RWPE1 (cell line): ENCODE measurements around the gene ANKLE1.
A peak's percentile ranks its signal among the peaks of the same experiment; 100 is the strongest.
"Not testable (repeated sequence)": the region's sequence is repeated elsewhere in the genome, so short reads cannot be mapped to it uniquely, and the experiment has no call there.

ENCODE experiments used
- CTCF ChIA-PET: fragments of 350-600 bp; sonication (Branson Sonifier 250); formaldehyde crosslinking; extraction: SDS; loops from one replicate; lab custom pipeline; 2021; lab: Yijun Ruan, JAX
- POLR2A ChIA-PET: fragments of 400-600 bp; formaldehyde crosslinking; extraction: SDS; loops from one replicate; lab custom pipeline; 2020; ENCODE audit warnings: antibody characterized with exemption; ENCODE audit not compliant: low non-redundant PET; lab: Yijun Ruan, JAX
- DNase-seq: peaks from one replicate; pipeline ENCODE4 v3.0.0; 2012; ENCODE audit warnings: low spot score
- H3K27ac ChIP-seq: fragments of 450-650 bp; 2 replicates; pipeline ENCODE4 v1.5.1; 2017
- TF ChIP-seq, protein P1 (sequence below): fragments of 450-650 bp; conservative IDR thresholded peaks from 2 replicates; pipeline ENCODE4 v1.5.1; 2017; ENCODE audit warnings: low read depth, mild to moderate bottlenecking

The ANKLE1 gene

DNA sequence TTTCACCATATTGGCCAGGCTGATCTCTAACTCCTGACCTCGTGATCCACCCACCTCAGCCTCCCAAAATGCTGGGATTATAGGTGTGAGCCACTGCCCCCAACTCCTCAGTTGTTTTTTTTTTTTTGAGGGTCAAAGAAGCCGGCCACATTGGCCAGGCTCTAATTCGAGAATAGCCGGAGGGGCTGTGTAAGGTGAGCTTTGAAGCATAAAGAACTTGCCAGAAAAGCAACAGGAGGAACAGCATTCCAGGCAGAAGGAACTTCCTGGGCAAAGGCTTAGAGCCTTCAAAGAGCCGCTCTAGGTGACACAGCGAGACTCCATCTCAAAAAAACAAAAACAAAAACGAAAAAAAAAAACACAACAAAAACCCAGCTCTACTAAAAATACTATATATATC, 15.7 kb upstream of the ANKLE1 start:
- ChIA-PET CTCF (no interaction called here), POLR2A (no interaction called here)
- H3K27ac ChIP-seq = peak overlapping the region; percentile 74
- DNase-seq = no peak
- TF ChIP-seq, protein P1, sequence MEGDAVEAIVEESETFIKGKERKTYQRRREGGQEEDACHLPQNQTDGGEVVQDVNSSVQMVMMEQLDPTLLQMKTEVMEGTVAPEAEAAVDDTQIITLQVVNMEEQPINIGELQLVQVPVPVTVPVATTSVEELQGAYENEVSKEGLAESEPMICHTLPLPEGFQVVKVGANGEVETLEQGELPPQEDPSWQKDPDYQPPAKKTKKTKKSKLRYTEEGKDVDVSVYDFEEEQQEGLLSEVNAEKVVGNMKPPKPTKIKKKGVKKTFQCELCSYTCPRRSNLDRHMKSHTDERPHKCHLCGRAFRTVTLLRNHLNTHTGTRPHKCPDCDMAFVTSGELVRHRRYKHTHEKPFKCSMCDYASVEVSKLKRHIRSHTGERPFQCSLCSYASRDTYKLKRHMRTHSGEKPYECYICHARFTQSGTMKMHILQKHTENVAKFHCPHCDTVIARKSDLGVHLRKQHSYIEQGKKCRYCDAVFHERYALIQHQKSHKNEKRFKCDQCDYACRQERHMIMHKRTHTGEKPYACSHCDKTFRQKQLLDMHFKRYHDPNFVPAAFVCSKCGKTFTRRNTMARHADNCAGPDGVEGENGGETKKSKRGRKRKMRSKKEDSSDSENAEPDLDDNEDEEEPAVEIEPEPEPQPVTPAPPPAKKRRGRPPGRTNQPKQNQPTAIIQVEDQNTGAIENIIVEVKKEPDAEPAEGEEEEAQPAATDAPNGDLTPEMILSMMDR = no peak

DNA sequence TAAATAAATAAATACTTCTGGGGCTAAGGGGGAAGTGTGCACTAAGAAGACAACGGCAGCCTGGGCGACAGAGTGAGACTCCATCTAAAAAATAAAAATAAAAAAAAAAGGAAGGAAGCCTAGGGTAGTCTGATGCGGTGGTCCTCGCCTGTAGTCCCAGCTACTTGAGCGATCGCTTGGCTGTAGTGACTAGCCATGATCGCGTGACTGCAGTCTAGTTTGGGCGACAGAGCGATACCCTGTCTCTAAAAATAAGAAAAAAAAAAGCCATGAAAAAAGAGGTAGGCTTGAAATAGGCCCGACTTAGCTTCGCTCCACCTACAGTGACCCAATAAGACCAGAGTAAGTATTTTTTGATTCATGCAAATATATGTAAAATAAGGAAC, 15.1 kb upstream of the ANKLE1 start:
- DNase-seq = no peak
- TF ChIP-seq, protein P1 = no peak
- CTCF ChIA-PET = interaction anchor here (1.2 kb wide), 1 partner anchor 31 kb away, joined by 4 read pairs; no protein-coding TSS in a partner anchor
- peak overlapping the region; percentile 74 for H3K27ac ChIP-seq
- POLR2A ChIA-PET = no interaction called here

DNA sequence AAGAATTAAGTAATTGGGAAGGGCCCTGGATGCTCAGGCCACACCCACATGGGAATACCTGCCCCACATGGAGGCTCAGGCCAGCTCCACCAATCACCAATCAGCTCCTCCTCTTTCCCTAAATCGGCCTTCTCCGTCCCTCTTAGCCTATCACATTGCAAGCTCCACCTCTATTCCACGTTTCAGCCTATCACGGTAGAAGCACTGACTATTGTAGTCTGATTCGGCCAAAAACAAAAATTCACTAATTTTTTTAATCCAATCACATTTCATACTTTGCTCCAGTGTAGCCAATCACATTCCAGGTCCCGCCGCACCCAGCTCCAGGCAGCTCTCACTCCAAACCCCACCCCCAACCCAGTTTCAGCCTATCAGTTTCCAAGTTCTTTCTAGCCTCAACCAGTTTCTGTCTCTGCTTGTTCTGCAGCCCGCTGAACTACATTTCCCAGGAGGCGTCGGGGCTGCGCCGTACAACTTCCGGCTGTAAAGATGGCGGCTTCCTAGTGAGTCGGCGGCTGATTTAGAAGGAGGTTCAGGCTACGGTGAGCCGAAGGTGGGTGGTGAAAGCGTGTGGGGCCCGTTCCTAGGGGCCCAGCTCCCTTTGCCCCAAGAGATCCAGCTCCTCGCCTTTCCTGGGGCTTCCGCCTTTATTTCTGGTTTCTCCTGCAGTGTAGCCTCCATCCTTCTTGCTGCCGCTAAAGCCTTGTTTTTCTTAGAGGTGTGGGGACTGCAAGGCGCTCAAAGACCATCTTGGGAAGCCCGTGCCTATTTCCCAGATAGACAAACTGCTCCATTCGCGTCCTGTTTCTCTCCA, 14.5 kb upstream of the ANKLE1 start, which contains the start of gene BABAM1:
Gene BABAM1, plus strand, starts transcription at position 469 of the 814 bp plus-strand sequence. CDS start 1,364 bp downstream, outside the sequence.
- H3K27ac ChIP-seq = peak within 1 kb of the TSS; percentile 74
- TF ChIP-seq, protein P1 = no peak
- peak; percentile 100 for DNase-seq
- CTCF ChIA-PET = interaction anchor here (1.2 kb wide), 1 partner anchor 31 kb away, joined by 4 read pairs; no protein-coding TSS in a partner anchor
- POLR2A ChIA-PET = no interaction called here

DNA sequence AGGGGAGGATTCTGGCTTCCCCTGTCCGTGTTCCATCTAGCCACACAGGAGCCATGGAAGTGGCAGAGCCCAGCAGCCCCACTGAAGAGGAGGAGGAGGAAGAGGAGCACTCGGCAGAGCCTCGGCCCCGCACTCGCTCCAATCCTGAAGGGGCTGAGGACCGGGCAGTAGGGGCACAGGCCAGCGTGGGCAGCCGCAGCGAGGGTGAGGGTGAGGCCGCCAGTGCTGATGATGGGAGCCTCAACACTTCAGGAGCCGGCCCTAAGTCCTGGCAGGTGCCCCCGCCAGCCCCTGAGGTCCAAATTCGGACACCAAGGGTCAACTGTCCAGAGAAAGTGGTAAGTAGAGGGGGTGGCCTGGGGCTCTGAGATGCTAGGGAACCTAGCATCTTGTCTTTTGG, 12.9 kb upstream of the ANKLE1 start:
- TF ChIP-seq, protein P1 = no peak
- POLR2A ChIA-PET = no interaction called here
- H3K27ac ChIP-seq = peak overlapping the region; percentile 74
- CTCF ChIA-PET = interaction anchor here (0.6 kb wide), 1 partner anchor 47 kb away, joined by 3 read pairs; no protein-coding TSS in a partner anchor
- no peak for DNase-seq

DNA sequence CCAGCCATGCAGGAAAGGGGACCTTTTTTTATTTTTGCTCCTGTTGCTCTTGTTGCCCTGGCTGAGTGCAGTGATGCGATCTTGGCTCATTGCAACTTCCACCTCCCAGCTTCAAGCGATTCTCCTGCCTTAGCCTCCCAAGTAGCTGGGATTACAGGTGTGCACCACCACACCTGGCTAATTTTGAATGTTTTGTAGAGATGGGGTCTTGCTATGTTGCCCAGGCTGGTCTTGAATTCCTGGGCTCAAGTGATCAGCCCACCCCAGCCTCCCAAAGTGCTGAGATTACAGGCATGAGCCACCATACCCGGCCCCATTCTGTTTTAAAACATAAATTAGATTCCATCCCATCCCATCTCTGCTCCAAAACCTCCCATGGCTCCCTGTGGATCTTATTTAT, 6.8 kb upstream of the ANKLE1 start:
- CTCF ChIA-PET = interaction anchor here (1.6 kb wide), 1 partner anchor 9 kb away, joined by 4 read pairs; no protein-coding TSS in a partner anchor
- H3K27ac ChIP-seq, DNase-seq, POLR2A ChIA-PET: not testable (repeated sequence)

DNA sequence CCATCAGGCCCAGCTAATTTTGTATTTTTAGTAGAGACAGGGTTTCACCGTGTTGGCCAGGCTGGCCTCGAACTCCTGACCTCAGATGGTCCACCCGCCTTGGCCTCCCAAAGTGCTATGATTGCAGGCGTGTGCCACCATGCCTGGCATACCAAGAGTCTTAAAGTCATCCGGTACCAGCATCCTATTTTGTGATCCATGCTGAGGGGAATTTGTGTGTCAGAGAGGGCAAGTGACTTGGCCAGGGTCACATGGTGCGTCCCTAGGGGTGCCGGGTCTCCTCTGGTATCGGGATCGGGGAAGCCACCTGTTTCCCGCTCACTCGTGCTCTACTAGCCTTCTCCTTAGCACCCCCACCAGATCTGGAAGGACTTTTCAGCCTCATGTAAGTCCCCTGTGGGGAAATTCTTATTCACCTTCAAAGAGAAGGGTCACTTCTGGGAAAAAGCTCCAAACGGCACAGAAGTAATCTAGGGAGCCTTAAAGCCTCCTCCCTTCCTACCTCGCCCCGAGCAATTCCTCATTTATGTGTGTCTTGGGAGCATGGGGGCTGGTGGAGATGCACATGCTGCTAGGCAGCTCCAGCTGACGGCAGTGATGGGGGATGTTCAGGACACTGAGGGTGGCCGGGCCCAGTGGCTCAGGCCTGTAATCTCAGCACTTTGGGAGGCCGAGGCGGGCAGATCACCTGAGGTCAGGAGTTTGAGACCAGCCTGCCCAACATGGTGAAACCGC, 6.1 kb upstream of the ANKLE1 start:
- peak overlapping the region; percentile 2; the same call in 1 of the 2 replicates for H3K27ac ChIP-seq
- POLR2A ChIA-PET = no interaction called here
- CTCF ChIA-PET = interaction anchor here (1.6 kb wide), 1 partner anchor 8 kb away, joined by 4 read pairs; no protein-coding TSS in a partner anchor

More for the DNA sequence above, 6.1 kb upstream of the ANKLE1 start:
- DNase-seq = no peak
- TF ChIP-seq, protein P1 = no peak
